Measurements from ENCODE around the gene CTSG.

Gene CTSG, protein sequence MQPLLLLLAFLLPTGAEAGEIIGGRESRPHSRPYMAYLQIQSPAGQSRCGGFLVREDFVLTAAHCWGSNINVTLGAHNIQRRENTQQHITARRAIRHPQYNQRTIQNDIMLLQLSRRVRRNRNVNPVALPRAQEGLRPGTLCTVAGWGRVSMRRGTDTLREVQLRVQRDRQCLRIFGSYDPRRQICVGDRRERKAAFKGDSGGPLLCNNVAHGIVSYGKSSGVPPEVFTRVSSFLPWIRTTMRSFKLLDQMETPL

DNA sequence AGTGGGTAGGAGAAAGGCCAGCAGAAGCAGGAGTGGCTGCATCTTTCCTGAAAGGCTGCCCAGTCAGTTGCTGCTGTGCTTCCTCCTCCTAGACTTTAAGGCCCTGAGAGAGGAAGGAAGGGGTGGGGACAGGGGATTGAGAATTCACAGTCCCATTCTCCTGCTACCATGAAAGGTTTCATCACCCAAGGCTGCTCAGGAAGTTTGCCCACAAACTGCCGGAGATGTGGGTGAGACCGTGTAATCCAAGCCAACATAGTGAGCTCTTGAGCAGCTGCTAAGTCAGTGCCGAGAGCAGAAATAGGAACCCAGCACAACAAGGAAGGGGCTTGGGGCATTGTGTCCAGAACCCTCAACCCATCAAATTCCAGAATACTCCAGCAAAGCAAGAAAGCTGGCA is at the start of gene CTSG:
CTSG (minus strand) TSS at position 69 of the 400 bp plus-strand sequence; CDS start at position 42, 27 bp downstream.
- H3K9ac ChIP-seq (ENCODE audit: low read depth, low read length) = no peak within 1 kb of the TSS
- H3K27me3 ChIP-seq (ENCODE audit: control insufficient read depth, insufficient read depth, low read length) = no peaks in the 10 kb centered on the region
- H3K4me1 ChIP-seq (ENCODE audit: control insufficient read depth, insufficient read depth, low read length) = no peaks in the 10 kb centered on the region
- H3K4me3 ChIP-seq (ENCODE audit: low read depth, low read length) = no peak within 1 kb of the TSS
- no peaks in the 10 kb centered on the region for H3K36me3 ChIP-seq (ENCODE audit: control insufficient read depth, insufficient read depth, low read length)
- H3K9me3 ChIP-seq (ENCODE audit: control insufficient read depth, insufficient read depth, low read length) = no peaks in the 10 kb centered on the region

DNA sequence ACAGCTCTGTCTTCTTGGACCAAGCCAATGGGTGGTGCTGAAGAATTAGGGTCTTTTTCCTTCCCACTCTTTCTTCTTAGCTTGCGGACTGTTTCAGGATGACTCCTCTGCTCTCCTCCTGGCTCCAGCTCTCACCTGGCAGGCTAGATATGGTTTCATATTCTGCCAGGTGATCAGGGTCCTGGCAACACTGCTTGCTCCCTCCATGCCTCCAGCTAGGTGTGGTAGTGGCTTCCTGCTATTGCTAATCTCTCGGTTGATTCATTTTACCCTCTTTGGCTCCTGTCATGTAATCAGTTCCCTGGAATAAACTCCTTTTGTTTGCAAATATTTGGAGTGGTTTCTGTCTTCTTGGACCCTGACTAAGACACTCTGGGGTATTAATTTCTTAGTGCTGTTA is 37.7 kb upstream of the CTSG start:
- Histone ChIP-seq H3K9ac (ENCODE audit: low read depth, low read length) (no peak overlapping the region), H3K4me1 (ENCODE audit: control insufficient read depth, insufficient read depth, low read length) (no peaks in the 10 kb centered on the region), H3K36me3 (ENCODE audit: control insufficient read depth, insufficient read depth, low read length) (no peaks in the 10 kb centered on the region), H3K9me3 (ENCODE audit: control insufficient read depth, insufficient read depth, low read length) (no peaks in the 10 kb centered on the region), H3K27me3 (ENCODE audit: control insufficient read depth, insufficient read depth, low read length) (no peaks in the 10 kb centered on the region), H3K4me3 (ENCODE audit: low read depth, low read length) (no peak overlapping the region)

DNA sequence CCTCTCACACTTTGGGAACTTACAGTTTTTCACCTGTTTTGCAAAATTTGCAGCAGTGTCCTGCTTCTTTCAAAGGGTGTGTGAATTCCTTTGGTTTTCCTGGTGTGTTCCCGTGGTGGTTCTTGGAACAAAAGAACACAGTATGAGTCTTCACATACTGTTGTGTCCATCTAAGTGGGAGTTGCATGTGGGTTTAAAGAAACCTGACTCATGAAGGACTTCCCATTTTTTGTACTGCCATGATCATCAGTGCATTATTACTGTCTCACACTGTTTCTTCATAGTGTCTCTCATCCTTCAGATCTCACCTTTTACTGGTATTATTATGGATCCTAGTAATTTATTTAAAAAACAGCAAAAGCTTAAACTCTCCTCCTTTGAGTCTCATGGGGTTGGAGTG is 37.2 kb upstream of the CTSG start:
- Histone ChIP-seq H3K36me3 (ENCODE audit: control insufficient read depth, insufficient read depth, low read length) (no peaks in the 10 kb centered on the region), H3K4me1 (ENCODE audit: control insufficient read depth, insufficient read depth, low read length) (no peaks in the 10 kb centered on the region), H3K9ac (ENCODE audit: low read depth, low read length) (no peak overlapping the region), H3K9me3 (ENCODE audit: control insufficient read depth, insufficient read depth, low read length) (no peaks in the 10 kb centered on the region), H3K27me3 (ENCODE audit: control insufficient read depth, insufficient read depth, low read length) (no peaks in the 10 kb centered on the region), H3K4me3 (ENCODE audit: low read depth, low read length) (no peak overlapping the region)

DNA sequence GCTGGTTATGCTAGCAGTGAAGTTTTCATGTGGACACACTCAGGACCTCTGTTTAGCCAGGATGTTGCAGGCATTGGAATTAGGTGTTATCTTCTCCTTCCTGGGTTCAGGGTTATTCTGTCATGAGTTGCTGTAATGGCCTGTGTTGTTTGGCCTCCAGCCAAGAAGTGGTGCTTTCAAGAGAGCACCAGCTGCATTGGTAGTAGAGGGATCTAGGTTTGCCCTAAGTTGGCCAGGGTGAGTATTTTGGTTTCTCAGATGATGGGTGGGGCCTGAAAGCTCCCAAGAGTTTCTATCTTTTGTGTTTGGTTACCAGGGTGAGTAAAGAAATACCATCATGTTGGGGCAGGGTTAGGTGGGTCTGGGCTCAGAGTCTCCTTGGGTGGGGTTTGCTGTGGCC is 36.1 kb upstream of the CTSG start:
- Histone ChIP-seq H3K4me1 (ENCODE audit: control insufficient read depth, insufficient read depth, low read length) (no peaks in the 10 kb centered on the region), H3K4me3 (ENCODE audit: low read depth, low read length) (no peak overlapping the region), H3K9me3 (ENCODE audit: control insufficient read depth, insufficient read depth, low read length) (no peaks in the 10 kb centered on the region), H3K9ac (ENCODE audit: low read depth, low read length) (no peak overlapping the region), H3K27me3 (ENCODE audit: control insufficient read depth, insufficient read depth, low read length) (no peaks in the 10 kb centered on the region), H3K36me3 (ENCODE audit: control insufficient read depth, insufficient read depth, low read length) (no peaks in the 10 kb centered on the region)

DNA sequence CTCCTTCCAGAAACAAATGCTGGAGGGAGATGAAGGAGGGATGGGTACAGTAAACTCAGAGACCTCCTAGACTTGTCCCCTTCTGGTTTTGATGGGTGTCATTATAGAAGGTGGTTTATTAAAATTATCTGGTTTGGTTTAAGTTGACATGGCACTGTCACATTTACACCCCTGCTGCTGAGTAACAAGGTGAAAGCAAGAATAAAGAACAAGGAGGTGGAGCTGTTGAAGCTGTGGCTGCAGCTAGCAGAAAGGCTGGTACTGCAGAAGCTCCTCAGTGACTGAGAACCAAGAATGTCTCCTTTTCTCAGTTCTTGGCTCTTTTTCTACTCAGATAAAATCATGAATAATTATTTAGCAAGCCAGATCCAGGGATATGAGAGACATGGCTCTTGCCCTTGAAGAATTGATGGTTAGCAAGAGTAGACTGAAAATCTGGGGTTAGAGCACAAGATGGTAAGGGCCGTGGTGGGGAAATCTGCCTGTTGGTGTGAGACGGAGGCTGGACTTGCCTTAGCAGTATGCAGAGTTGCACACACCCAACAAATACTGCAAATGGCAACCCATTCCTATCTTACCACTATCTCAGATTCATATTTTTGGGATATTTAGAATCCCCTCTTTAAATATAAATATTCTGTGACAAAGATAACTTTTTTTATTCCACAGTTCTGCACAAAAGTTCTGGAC is 33.8 kb upstream of the CTSG start, which contains the start of gene GZMH:
GZMH (minus strand) TSS at position 31 of the 690 bp plus-strand sequence. CDS start 72 bp downstream, outside the sequence.
- H3K36me3 ChIP-seq (ENCODE audit: control insufficient read depth, insufficient read depth, low read length) = no peaks in the 10 kb centered on the region
- H3K27me3 ChIP-seq (ENCODE audit: control insufficient read depth, insufficient read depth, low read length) = no peaks in the 10 kb centered on the region
- H3K4me3 ChIP-seq (ENCODE audit: low read depth, low read length) = no peak within 1 kb of the TSS
- no peaks in the 10 kb centered on the region for H3K9me3 ChIP-seq (ENCODE audit: control insufficient read depth, insufficient read depth, low read length)
- no peaks in the 10 kb centered on the region for H3K4me1 ChIP-seq (ENCODE audit: control insufficient read depth, insufficient read depth, low read length)
- H3K9ac ChIP-seq (ENCODE audit: low read depth, low read length) = no peak within 1 kb of the TSS

DNA sequence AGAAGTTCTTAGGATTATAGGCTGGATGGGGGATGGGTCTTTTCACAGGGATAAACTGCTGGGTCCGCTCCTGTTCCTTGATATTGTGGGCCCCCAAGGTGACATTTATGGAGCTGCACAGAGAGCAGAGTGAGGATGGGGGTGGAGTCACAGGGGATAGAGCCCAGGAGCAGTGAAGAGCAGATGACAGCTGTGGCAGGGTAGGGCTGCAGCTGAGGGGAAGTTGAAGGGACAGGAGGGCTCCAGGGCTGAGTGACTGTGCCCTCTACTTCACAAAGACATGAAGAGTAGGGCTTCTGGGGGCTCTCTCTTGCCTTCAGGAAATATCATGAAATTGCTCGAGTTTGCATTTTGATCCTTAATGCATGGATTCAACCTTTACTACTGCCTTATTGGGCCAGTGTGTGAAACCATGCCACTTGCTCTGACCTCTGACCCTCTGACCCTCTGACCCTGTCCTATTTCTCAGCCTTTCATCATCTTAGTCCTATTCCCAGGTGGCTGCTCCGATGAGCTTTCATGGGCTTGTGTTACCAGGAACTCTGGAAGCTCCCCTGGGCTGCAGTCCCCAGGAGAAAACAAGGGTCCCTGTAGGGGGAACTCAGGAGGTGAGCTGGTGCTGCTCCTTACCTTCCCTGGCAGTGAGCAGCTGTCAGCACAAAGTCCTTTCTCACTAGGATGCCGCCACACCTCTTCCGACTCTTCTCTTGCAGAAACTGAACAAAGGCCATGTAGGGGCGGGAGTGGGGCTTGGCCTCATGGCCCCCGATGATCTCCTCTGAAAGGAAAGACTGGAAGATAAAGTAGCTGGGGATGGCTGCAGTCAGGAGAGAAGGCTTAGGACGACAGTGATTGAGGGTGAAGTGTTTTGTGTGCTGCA is 31.8 kb upstream of the CTSG start:
- Histone ChIP-seq H3K9me3 (ENCODE audit: control insufficient read depth, insufficient read depth, low read length) (no peaks in the 10 kb centered on the region), H3K4me3 (ENCODE audit: low read depth, low read length) (no peak overlapping the region), H3K36me3 (ENCODE audit: control insufficient read depth, insufficient read depth, low read length) (no peaks in the 10 kb centered on the region), H3K9ac (ENCODE audit: low read depth, low read length) (no peak overlapping the region), H3K27me3 (ENCODE audit: control insufficient read depth, insufficient read depth, low read length) (no peaks in the 10 kb centered on the region), H3K4me1 (ENCODE audit: control insufficient read depth, insufficient read depth, low read length) (no peaks in the 10 kb centered on the region)

DNA sequence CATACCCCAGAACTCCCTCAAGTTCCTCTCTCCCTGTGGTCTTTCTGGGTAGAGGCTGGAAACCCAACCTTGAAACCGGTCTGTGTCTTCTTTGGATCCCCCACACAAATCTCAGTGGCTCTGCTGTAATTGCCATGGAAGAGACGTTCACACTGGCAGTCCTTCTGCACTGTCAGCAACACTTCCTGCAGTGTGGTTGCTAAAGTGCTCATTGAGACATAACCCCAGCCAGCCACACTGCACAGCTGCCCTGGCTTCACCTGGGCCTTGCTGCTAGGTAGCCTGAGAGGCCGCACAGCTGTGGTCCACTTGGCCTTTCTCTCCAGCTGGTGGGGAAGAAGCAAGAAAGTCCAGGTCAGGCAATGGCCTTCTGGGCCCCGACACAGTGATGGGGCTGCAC is 31.0 kb upstream of the CTSG start:
- H3K4me1 ChIP-seq (ENCODE audit: control insufficient read depth, insufficient read depth, low read length) = no peaks in the 10 kb centered on the region
- no peak overlapping the region for H3K9ac ChIP-seq (ENCODE audit: low read depth, low read length)
- H3K36me3 ChIP-seq (ENCODE audit: control insufficient read depth, insufficient read depth, low read length) = no peaks in the 10 kb centered on the region
- H3K9me3 ChIP-seq (ENCODE audit: control insufficient read depth, insufficient read depth, low read length) = no peaks in the 10 kb centered on the region
- no peaks in the 10 kb centered on the region for H3K27me3 ChIP-seq (ENCODE audit: control insufficient read depth, insufficient read depth, low read length)
- H3K4me3 ChIP-seq (ENCODE audit: low read depth, low read length) = no peak overlapping the region

DNA sequence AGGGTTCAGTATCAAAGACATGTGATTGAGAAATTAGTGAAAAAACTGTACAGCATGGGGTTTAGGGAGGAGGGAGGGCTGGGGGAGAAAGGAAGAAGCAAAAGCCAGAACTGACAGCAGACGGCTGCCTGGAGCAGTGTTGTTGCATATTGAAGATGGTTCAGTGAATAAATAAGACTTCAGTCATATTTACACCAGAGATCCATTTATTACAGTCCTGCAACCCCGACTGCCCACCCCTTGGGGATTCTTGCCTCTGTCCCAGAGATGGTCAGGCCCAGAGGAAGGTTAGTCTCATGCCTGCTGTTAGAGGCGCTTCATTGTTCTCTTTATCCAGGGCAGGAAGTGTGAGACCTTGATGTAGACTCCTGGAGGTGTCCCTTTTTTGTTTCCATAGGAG is 30.2 kb upstream of the CTSG start:
- no peaks in the 10 kb centered on the region for H3K27me3 ChIP-seq (ENCODE audit: control insufficient read depth, insufficient read depth, low read length)
- H3K4me3 ChIP-seq (ENCODE audit: low read depth, low read length) = no peak overlapping the region
- H3K9ac ChIP-seq (ENCODE audit: low read depth, low read length) = no peak overlapping the region
- no peaks in the 10 kb centered on the region for H3K9me3 ChIP-seq (ENCODE audit: control insufficient read depth, insufficient read depth, low read length)
- no peaks in the 10 kb centered on the region for H3K36me3 ChIP-seq (ENCODE audit: control insufficient read depth, insufficient read depth, low read length)
- no peaks in the 10 kb centered on the region for H3K4me1 ChIP-seq (ENCODE audit: control insufficient read depth, insufficient read depth, low read length)

DNA sequence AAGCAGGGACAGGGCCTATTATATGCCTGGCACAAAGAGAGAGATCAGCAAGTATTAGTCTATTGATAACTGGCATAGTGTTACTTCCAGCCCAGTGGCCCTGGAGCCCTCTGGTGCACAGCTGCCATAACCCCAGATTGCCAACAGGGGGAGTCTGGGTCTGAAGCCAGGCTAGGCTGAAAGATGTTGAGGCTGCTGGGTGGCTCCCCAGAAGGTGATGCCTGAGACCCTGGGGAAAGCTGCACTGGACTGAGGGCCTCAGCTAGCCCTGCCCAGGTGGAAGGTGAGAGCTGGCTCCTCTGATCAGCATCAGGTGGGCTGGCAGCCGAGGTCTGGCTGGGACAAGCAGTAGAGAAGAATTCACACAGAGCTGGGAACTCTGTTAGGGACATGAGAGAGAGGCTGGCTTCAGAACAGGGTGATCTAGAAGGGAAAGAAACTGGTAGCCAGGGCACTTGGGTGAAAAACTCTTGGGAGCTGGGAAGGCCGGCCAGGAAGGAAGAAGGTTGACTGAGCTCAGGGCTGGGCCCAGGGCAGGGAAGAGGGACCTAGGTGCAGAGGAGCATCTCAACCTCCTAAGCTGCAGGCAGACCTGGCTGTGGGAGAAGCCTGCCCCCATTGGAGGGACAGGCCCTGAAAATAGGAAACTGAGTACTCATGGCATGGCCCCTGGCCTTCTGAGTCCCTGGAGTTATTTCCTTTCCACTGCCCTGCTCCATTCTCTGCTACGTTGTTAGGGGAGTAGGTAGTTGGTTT is 29.6 kb upstream of the CTSG start:
- Histone ChIP-seq H3K9ac (ENCODE audit: low read depth, low read length) (no peak overlapping the region), H3K36me3 (ENCODE audit: control insufficient read depth, insufficient read depth, low read length) (no peaks in the 10 kb centered on the region), H3K4me3 (ENCODE audit: low read depth, low read length) (no peak overlapping the region), H3K27me3 (ENCODE audit: control insufficient read depth, insufficient read depth, low read length) (no peaks in the 10 kb centered on the region), H3K4me1 (ENCODE audit: control insufficient read depth, insufficient read depth, low read length) (no peaks in the 10 kb centered on the region), H3K9me3 (ENCODE audit: control insufficient read depth, insufficient read depth, low read length) (no peaks in the 10 kb centered on the region)

DNA sequence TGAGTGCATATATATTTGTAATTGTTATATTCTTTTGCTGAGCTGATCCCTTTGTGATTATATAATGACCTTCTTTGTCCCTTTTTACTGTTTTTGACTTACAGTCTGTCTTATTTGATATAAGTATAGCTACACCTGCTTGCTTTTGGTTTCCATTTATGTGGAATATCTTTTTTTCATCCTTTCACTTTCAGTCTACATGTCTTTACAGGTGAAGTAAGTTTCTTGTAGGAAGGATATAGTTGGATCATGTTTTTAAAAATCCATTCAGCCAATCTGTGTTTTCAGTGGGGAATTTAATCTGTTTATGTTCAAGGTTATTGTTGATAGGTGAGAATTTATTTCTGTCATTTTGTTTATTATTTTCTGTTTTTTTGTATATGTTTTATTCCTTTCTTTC is 21.4 kb upstream of the CTSG start:
- H3K9me3 ChIP-seq (ENCODE audit: control insufficient read depth, insufficient read depth, low read length) = no peaks in the 10 kb centered on the region
- no peaks in the 10 kb centered on the region for H3K36me3 ChIP-seq (ENCODE audit: control insufficient read depth, insufficient read depth, low read length)
- H3K4me1 ChIP-seq (ENCODE audit: control insufficient read depth, insufficient read depth, low read length) = peaks cover 4% of the 10 kb centered on the region
- no peak overlapping the region for H3K9ac ChIP-seq (ENCODE audit: low read depth, low read length)
- no peak overlapping the region for H3K4me3 ChIP-seq (ENCODE audit: low read depth, low read length)
- H3K27me3 ChIP-seq (ENCODE audit: control insufficient read depth, insufficient read depth, low read length) = no peaks in the 10 kb centered on the region

DNA sequence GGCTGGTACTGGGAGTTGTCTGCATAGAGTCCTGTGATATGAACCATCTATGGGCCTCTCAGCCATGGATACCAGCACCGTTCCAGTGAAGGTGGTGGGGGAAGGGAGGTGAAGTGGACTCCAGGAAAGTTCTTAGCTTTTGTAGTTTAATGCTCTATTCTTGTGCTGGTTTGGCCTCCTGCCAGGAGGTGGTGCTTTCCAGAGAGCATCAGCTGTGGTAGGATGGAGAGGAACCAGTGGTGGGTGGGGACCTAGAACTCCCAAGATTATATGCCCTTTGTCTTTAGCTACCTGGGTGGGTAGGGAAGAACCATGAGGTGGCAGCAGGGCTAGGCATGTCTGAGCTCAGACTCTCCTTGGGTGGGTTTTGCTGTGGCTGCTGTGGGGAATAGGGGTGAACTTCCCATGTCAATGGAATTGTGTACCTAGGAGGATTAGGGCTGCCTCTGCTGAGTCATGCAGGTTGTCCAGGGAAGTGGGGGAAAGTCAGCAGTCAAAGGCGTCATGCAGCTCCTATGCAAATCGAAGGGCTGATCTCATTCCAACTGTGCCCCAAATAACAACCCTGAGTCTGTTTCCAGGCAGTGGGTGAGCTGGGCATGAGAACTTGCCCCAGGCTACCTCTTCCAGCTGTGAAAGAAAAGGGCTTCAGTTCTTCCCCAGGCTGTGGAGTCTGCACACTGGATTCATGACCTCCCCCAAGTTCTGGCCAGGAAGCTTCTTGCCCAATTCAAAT is 19.2 kb upstream of the CTSG start:
- Histone ChIP-seq H3K9ac (ENCODE audit: low read depth, low read length) (no peak overlapping the region), H3K27me3 (ENCODE audit: control insufficient read depth, insufficient read depth, low read length) (no peaks in the 10 kb centered on the region), H3K4me3 (ENCODE audit: low read depth, low read length) (no peak overlapping the region), H3K36me3 (ENCODE audit: control insufficient read depth, insufficient read depth, low read length) (no peaks in the 10 kb centered on the region), H3K4me1 (ENCODE audit: control insufficient read depth, insufficient read depth, low read length) (peaks cover 4% of the 10 kb centered on the region), H3K9me3 (ENCODE audit: control insufficient read depth, insufficient read depth, low read length) (no peaks in the 10 kb centered on the region)
